Endothelial cell of umbilical vein (primary cell): ENCODE measurements around the gene ZIC3. TPM values are rescaled to one million over a fixed set of nuclear protein-coding genes. Genes with fewer than 3 reads are reported as not detected.

Experiments used
- BruUV-seq: library from RNA; stranded (reverse); fragments of 400-500 nt; replicated peaks from 2 replicates; lab custom pipeline; 2021; lab: Mats Ljungman, UMichigan
- CTCF ChIA-PET: fragments of 300-600, 350-600 bp; sonication (Branson Sonifier 250); formaldehyde crosslinking; loops from one replicate; lab custom pipeline; 2021; ENCODE audit warnings: antibody characterized with exemption, inconsistent platforms; lab: Charles Lee
- POLR2A ChIA-PET: fragments of 300-600, 350-600 bp; sonication (Branson Sonifier 250); formaldehyde crosslinking; loops from one replicate; lab custom pipeline; 2021; ENCODE audit warnings: antibody characterized with exemption, inconsistent platforms; lab: Charles Lee
- DNase-seq: peaks from one replicate; pipeline ENCODE4 v3.0.0-alpha.2; 2011; ENCODE audit warnings: low read depth, low spot score
- FAIRE-seq: peaks from 2 replicates; lab custom pipeline; 2011; peaks lifted over from hg19 to GRCh38; lab: Jason Lieb, UNC
- H2AFZ ChIP-seq: 2 replicates; pipeline ENCODE4 v1.6.0; 2012; ENCODE audit warnings: low read depth, low read length, control low read depth, inconsistent platforms
- H3K27ac ChIP-seq: 2 replicates; pipeline ENCODE4 v1.5.1; 2011; ENCODE audit warnings: low read depth, mild to moderate bottlenecking, control low read depth, low read length, moderate library complexity; ENCODE audit not compliant: insufficient read depth
- H3K27me3 ChIP-seq, 2 experiments: 2 replicates each; pipeline versions ENCODE4 v1.6.0 to v1.6.1; 2011; ENCODE audit warnings: low read length in 2 of 2, mixed read lengths in 1 of 2; ENCODE audit not compliant: control insufficient read depth in 2 of 2, insufficient read depth in 2 of 2
- H3K36me3 ChIP-seq, 2 experiments: 2 replicates in 1 of 2; 3 replicates in 1 of 2; pipeline ENCODE4 v1.5.1; 2011; ENCODE audit warnings: low read length in 2 of 2, mild to moderate bottlenecking in 1 of 2, moderate library complexity in 1 of 2; ENCODE audit not compliant: control insufficient read depth in 2 of 2, insufficient read depth in 2 of 2; ENCODE audit errors: extremely low read depth in 1 of 2
- H3K4me1 ChIP-seq: 3 replicates; pipeline ENCODE4 v1.5.1; 2011; ENCODE audit warnings: mild to moderate bottlenecking, low read length; ENCODE audit not compliant: control insufficient read depth, insufficient read depth; ENCODE audit errors: extremely low read depth
- H3K4me2 ChIP-seq: 2 replicates; pipeline ENCODE4 v1.6.1; 2011; ENCODE audit warnings: low read length, control low read depth, mixed read lengths; ENCODE audit not compliant: insufficient read depth
- H3K4me3 ChIP-seq, 3 experiments: fragments of 200-600 bp in 1 of 3; sonication (generic), shearing (Covaris generic) in 1 of 3; replicated peaks in 1 of 3; 2 replicates each; pipeline ENCODE4 v1.5.1; 2011 to 2016; ENCODE audit warnings: control low read depth in 3 of 3, low read length in 3 of 3, mild to moderate bottlenecking in 2 of 3, inconsistent platforms in 1 of 3, low read depth in 1 of 3, moderate library complexity in 1 of 3; ENCODE audit not compliant: insufficient read depth in 1 of 3
- H3K79me2 ChIP-seq: 2 replicates; pipeline ENCODE4 v1.6.0; 2012; ENCODE audit warnings: low read length, inconsistent platforms; ENCODE audit not compliant: control insufficient read depth, insufficient read depth
- H3K9ac ChIP-seq: replicated peaks from 2 replicates; pipeline ENCODE3; 2011; ENCODE audit warnings: low read length, control low read depth; ENCODE audit not compliant: insufficient read depth; ENCODE audit errors: extremely low read depth
- H3K9me1 ChIP-seq: replicated peaks from 3 replicates; pipeline ENCODE4 v1.6.0; 2011; ENCODE audit warnings: mild to moderate bottlenecking, low read length; ENCODE audit not compliant: control insufficient read depth, insufficient read depth; ENCODE audit errors: extremely low read depth
- H3K9me3 ChIP-seq: replicated peaks from 2 replicates; pipeline ENCODE4 v1.5.1; 2012; ENCODE audit warnings: low read length, inconsistent platforms; ENCODE audit not compliant: control insufficient read depth, insufficient read depth
- H4K20me1 ChIP-seq: replicated peaks from 2 replicates; pipeline ENCODE3; 2011; ENCODE audit warnings: mild to moderate bottlenecking, low read length; ENCODE audit not compliant: control insufficient read depth, insufficient read depth; ENCODE audit errors: extremely low read depth
- CTCF ChIP-seq, 2 donors: IDR thresholded peaks; 1 replicate in 1 of 2; 2 replicates in 1 of 2; pipeline ENCODE4 v1.5.1; 2011; ENCODE audit warnings: low read length in 2 of 2, mild to moderate bottlenecking in 2 of 2, moderate library complexity in 2 of 2, control low read depth in 1 of 2, inconsistent platforms in 1 of 2, low read depth in 1 of 2; ENCODE audit not compliant: insufficient read depth in 1 of 2; ENCODE audit errors: extremely low read depth in 1 of 2
- EZH2 ChIP-seq: IDR thresholded peaks from 2 replicates; pipeline ENCODE4 v1.6.1; 2012; ENCODE audit warnings: borderline replicate concordance, low read depth, mild to moderate bottlenecking, moderate library complexity, low read length, inconsistent platforms; ENCODE audit not compliant: severe bottlenecking
- FOS ChIP-seq: IDR thresholded peaks from 2 replicates; pipeline ENCODE4 v1.6.1; 2011; ENCODE audit warnings: mild to moderate bottlenecking, low read length, moderate library complexity, borderline replicate concordance; ENCODE audit not compliant: insufficient read depth
- GATA2 ChIP-seq: IDR thresholded peaks from 2 replicates; pipeline ENCODE4 v1.7.0; 2011; ENCODE audit warnings: low read depth, mild to moderate bottlenecking, moderate library complexity, mixed read lengths, low read length; ENCODE audit not compliant: insufficient read length, insufficient read depth
- JUN ChIP-seq: IDR thresholded peaks from 2 replicates; pipeline ENCODE4 v1.6.1; 2011; ENCODE audit warnings: borderline replicate concordance, low read depth; ENCODE audit not compliant: insufficient read length, insufficient read depth
- MAX ChIP-seq: IDR thresholded peaks from 2 replicates; pipeline ENCODE4 v1.6.1; 2011; ENCODE audit not compliant: insufficient read depth, insufficient read length
- MYC ChIP-seq: IDR thresholded peaks from one replicate; pipeline ENCODE4 v1.6.1; 2011; ENCODE audit warnings: mild to moderate bottlenecking, low read depth, low read length
- POLR2A ChIP-seq: IDR thresholded peaks from 2 replicates; pipeline ENCODE4 v1.6.1; 2012; ENCODE audit warnings: low read depth, mild to moderate bottlenecking, control low read depth, low read length
- POLR2AphosphoS5 ChIP-seq: IDR thresholded peaks from 2 replicates; pipeline ENCODE4 v1.6.1; 2012; ENCODE audit warnings: low read depth, mild to moderate bottlenecking, control low read depth, low read length, moderate library complexity; ENCODE audit not compliant: insufficient read depth
- dilution Hi-C: fragments of 300-500 bp; cut with MboI; formaldehyde crosslinking; loops from one replicate; pipeline ENCODE4 v1.15.0; 2019; ENCODE audit warnings: low sequenced_read_pairs; ENCODE audit not compliant: extremely low pct_ligation_motif_present
- intact Hi-C: fragments of 100-400 bp; cut with micrococcal nuclease; formaldehyde crosslinking; loops from one replicate; pipeline ENCODE4 v1.10.0; 2022
- polyA plus RNA-seq, 4 experiments: library from polyadenylated mRNA; depleted of rRNA in 3 of 4; stranded (reverse) in 3 of 4; unstranded in 1 of 4; fragments of >200 nt; gene quantifications; 2 replicates each; pipeline versions ENCODE4 v1.2.1 to v1.2.3, GENCODE V29; 2011 to 2012; ENCODE audit warnings: missing spikeins in 1 of 4
- total RNA-seq: library from RNA; stranded (reverse); gene quantifications from 2 replicates; pipeline ENCODE4 v1.2.3, GENCODE V29; 2021

ZIC3 gene
- total and polyA plus RNA-seq, 2 donors (not counting 3 experiments of a cell fraction or from before 2014, with no cell fraction given), result not detected

- POLR2A ChIA-PET, result no interaction called here
- dilution Hi-C loops, result no loop called here
These were observed 19.9 kb upstream of the ZIC3 start for GRCh38 chrX:137545711-137546651.

More at GRCh38 chrX:137545711-137546651, 19.9 kb upstream of the ZIC3 start:
- BruUV-seq, result no TSS peak
- Histone ChIP-seq H3K9ac (no peak overlapping the region), H3K79me2 (no peaks in the 10 kb centered on the region), H2AFZ (no peak overlapping the region), H3K9me1 (no peaks in the 10 kb centered on the region), H3K4me3 (no peak overlapping the region), H3K4me2 (no peak overlapping the region), H3K27me3 (peaks cover 9 to 23% of the 10 kb centered on the region in 2 experiments), H3K4me1 (no peaks in the 10 kb centered on the region), H3K36me3 (no peaks in the 10 kb centered on the region), H3K9me3 (no peaks in the 10 kb centered on the region), H3K27ac (no peak overlapping the region), H4K20me1 (no peaks in the 10 kb centered on the region)
- CTCF ChIA-PET, result no interaction called here
- intact Hi-C loops, result no loop called here
- no peak for TF ChIP-seq POLR2AphosphoS5
- TF ChIP-seq FOS, result no peak
- TF ChIP-seq GATA2, result no peak
- TF ChIP-seq POLR2A, result no peak
- no peak for TF ChIP-seq JUN
- no peak for TF ChIP-seq EZH2
- TF ChIP-seq CTCF (IDR thresholded peaks at IDR 0.05; ENCODE audit: extremely low read depth in 1 of 2, insufficient read depth in 1 of 2, low read depth in 1 of 2, low read length in 2 of 2), result no peak
- no peak for TF ChIP-seq MYC
- no peak for TF ChIP-seq MAX
- DNase-seq (no peak), FAIRE-seq (no peak)
